GM18867 (cell line): ENCODE data around the gene GCK.
"Not testable (repeated sequence)": the region's sequence is repeated elsewhere in the genome, so short reads cannot be mapped to it uniquely, and the experiment has no call there.

Experiments
- ATAC-seq: cut with Tn5 transposase; IDR thresholded peaks from one replicate; pipeline ENCODE4 v1.9.1; 2021; ENCODE audit warnings: mild to moderate bottlenecking, moderate library complexity; ENCODE audit not compliant: unreplicated experiment

The GCK gene

DNA sequence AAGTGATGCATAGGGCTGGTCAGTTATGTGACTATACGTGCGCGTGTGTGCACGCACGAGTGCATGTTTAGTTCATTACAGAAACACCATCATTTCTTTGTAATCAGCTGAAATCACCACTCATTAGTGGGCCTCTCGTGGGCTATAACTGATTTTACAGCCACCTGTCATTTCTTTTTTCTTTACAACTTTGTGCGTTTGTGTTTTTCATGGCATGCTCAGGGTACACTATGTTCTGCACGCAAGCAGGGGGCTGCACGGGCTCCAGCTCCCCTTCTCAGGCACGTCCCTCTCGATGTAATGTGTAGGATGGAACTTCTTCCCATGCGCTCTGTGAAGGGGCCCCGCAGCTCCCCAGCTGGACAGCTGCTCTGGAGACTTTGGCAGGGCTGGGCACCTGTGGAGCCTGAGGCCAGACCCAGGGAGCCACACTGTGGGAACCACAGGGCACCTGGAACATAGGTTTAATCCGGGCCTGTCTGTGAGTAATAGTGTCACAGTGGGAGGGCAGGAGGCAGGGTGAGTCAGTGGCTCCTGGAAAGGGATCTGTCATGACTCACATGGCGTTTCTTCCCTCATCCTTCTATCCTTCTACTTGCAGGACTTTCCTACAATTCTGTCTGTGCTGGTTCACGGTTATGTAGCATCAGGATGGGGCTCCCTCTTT, 4.9 kb downstream of the GCK start:
- ATAC-seq, result no peak

DNA sequence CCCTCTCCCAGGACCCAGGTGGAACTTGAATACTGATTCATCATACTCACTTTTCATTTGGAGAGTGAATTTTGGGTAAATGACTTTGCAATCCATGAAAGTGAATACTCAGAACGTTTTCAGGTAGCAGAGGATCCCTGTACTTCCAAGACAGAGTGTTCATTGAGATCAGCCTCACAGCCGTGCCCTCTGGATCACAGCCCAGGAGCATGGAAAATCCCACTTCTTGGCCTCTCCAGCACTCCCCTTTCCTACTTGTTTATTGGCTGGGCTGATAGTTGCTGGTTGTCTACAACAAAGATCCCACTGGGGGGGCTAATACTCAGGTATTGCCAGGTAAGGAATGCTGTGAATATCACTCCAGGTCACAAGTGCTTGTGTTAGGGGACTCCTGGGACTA, 5.9 kb downstream of the GCK start:
- ATAC-seq, result no peak

DNA sequence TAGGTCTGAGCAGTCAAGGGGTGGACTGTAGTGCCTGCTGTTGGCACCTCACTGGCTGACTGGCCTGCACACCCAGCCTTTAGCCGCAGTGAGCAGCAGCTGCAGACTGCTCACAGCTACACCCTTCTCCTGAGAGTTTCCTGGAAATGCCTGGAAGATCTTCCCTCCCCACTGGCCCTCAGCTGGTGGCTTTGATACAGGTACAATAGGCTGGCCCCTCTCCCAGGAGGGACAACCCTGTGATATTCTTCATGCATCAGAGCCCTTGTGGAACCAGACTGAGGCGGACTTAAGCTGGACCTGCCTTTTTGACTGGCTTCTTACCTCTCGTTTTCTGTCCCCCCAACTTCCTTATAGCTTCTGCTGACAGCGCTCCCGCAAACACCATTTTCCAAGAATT, 6.4 kb downstream of the GCK start:
- no peak for ATAC-seq

DNA sequence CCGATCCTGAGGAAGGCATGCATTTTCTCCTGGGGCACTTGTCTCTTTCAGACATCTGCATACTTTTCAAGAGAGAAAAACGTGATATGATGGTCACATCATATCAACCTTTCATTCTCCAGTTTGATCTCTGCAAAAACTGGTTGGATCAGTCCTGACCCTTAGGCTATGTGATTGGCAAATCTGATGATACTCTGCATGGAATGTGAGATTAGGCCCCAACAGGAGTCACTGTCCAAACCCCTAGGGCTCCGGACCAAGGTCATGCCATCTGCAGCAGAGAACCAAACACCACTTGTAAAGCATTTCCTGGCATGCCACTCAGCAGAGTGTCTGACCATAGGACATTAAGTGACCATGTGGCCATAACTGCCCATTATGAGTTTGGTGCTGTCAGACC, 8.6 kb downstream of the GCK start:
- ATAC-seq, result no peak

DNA sequence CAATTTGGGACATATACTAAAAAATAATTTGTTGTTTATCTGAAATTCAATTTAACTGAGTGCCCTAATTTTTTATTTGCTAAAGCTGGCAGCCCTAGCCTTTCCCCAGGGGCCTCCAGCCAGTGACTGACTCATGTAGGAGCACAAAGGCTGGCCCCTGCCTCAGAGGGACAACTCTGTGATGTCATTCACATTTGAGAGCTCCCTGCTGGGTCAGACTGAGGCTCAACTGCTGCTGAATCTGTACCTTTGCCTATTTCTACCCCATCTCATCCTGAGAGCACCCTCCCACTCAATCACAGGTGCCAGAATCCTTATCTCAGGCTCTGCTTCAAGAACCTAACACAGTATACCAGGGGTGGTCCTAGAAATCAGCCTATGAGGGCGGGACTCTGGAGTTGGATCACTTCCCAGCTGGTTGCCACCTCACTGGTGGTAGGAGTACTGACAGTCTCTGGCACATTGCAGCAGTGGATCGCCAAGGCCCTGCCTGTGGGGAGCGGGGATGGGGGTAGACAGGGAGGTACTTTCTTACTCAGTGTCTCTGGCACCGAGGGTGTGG, 11.6 kb downstream of the GCK start:
- ATAC-seq, result no peak

DNA sequence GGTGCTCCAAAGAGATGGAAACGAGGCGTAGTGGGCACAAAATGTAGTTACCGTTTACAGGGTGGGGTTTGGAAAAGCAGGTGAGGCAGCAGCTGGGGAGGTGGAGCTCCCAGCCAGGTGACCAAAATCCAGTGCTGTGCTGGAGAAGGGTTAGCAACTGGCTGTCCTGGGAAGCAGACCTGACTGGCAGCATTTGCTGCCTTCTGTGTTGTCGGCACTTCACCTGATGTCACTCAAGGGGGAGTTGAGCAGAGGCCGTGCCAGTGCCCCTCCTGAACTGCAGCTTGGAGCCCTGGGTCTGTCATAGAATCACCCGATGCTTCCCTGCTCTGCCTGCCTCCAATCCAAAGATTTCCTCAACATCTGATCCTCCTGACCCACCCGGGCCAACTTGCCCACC, 12.8 kb downstream of the GCK start:
- ATAC-seq, result no peak

DNA sequence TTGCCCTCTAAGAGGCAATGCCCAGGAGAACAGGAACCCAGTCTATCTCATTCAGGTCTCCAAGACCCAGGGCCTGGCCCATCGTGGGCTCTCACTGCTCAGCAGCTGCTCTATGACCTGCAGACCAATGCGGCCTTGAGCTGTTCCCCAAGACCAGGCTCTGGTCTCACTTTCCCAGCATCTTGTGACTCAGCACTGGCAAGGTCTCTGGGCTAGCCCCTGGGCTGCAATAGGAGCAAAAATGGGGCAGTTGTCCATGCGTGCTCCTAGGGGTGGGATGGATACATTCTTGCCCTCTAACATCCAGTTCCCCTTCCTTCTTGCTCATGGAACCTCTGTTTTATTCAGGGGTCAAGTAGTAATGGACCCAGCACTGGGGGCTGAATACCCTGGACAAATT, 13.5 kb downstream of the GCK start:
- no peak for ATAC-seq

DNA sequence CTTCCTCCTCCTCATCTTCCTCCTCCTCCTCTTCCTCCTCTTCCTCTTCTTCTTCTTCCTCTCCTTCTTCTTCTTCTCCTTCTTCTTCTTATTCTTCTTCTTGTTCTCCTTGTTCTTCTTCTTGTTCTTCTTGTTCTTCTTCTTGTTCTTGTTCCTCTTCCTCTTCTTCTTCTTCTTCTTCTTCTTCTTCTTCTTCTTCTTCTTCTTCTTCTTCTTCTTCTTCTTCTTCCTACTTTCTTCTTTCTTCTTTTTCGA, 14.6 kb downstream of the GCK start:
- not testable (repeated sequence) for ATAC-seq

DNA sequence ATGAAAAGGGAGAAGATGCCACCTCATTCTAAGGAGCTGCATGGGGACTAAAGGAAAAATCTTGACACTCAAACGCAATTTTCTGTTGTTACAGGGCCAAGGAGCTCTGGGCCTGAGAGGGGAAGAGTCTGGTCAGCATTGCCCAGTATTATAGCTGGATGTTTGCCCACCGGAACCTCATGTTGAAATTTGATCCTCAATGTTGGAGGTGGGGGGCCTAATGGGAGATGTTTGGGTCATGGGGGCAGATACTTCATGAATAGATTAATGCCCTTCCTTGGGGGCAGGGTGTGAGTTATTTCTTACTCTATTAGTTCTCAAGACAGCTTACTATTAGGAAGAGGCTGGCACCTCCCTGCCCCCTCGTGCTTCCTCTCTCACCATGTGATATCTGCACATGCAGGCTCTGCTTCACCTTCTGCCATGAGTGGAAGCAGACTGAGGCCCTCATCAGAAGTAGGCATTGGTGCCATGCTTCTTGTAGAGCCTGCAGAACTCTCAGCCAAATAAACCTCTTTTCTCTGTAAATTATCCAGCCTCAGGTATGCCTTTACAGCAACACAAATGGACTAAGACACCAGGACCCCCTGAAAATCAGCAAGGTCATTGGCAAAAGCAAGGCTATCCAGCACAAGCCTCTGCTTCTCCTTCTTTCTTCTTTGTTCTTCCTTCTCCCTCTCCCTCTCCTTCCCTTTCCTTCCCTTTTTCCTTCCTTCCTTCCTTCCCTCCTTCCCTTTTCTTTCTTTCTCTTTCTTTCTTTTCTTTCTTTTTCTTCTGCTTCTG, 15.1 kb downstream of the GCK start:
- ATAC-seq, result no peak

DNA sequence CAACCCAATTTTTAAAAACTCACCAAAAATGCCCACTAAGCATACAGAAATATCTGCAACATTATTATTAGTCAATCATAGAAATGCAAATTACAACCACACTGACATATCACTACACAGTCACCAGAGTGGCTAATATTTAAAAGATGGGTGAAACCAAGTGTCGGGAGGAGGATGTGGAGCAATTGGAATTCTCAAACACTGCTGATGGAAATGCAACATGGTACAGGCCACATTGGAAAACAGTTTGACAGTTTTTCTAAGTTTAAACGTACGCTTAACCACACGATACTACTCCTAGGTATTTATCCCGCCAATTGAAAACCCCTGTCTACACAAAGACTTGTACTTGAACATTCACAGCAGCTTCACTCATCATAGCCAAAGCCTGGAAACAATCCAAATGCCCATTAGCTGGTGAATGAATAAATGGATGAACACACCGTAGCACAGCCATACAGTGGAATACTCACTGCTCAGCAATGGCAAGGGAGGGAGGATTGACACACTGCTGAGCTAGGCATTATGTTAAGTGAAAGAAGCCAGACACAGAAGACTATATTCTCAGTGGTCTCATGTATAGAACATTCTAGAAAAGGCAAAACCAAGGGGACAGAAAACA, 16.3 kb downstream of the GCK start:
- ATAC-seq, result no peak

DNA sequence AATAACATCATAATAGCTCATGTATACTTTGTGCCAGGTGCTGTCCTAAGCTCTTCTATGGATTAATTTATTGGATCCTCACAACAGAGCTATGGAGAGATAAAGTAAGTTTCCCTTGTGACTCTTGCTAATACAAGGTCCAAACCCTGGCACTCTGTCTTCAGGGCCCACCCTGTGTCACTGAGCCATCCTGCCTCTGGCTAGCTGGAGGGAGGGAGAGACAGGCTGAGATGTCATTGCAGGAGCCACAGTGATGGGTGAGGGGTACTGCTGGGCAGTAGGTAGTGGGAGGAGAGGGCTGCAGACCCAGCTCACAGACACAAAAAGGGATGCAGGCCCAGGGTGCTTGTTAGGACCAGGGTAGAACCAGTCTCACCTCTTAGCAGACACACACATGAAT, 16.9 kb downstream of the GCK start:
- no peak for ATAC-seq

DNA sequence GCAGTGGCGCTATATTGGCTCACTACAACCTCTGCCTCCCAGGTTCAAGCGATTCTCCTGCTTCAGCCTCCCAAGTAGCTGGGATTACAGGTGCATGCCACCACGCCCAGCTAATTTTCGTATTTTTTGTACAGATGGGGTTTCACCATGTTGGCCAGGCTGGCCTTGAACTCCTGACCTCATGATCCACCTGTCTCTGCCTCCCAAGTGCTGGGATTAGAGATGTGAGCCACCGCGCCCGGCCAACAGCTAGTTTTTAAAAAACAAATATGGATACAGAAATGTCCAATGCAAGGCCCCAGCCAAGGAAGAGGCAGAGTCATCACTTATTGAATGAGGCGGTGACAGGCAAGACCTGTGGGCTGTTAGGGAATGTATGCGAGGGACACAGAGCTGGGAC, 17.3 kb downstream of the GCK start:
- ATAC-seq, result not testable (repeated sequence)

DNA sequence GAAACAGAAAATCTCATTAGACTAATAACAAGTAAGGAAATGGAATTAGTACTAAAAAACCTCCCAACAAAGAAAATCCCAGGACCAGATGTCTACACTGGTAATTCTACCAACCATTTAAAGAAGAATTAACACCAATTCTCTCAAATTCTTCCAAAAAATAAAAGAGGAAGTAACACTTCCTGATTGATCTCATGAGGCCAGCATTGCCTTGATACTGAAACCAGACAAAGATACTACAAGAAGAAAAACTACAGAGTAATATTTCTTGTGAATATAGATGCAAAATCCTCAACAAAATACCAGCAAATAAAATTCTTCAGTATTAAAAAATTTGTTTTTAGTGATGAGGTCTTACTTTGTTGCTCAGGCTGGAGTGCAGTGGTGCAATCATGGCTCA, 21.3 kb downstream of the GCK start:
- no peak for ATAC-seq

DNA sequence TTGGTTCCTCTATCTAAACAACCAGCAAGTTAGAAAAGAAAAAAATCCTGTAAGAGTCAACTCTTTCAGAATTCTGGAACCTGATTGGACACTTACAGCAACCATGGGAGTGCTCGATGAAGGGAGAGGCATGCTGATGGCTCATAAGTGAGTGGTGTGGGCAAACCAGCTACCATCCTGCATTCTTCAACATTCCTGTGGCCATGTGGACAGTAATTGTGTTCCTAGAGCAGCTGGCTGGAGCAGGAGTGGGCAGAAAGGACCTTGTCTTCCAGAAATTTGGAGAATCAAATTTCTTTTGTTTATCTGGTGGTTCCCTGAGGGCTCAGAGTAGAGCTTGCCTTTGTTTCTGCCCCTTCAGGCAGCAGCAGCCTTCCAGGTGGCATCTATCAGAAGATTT, 25.6 kb downstream of the GCK start:
- ATAC-seq, result no peak

DNA sequence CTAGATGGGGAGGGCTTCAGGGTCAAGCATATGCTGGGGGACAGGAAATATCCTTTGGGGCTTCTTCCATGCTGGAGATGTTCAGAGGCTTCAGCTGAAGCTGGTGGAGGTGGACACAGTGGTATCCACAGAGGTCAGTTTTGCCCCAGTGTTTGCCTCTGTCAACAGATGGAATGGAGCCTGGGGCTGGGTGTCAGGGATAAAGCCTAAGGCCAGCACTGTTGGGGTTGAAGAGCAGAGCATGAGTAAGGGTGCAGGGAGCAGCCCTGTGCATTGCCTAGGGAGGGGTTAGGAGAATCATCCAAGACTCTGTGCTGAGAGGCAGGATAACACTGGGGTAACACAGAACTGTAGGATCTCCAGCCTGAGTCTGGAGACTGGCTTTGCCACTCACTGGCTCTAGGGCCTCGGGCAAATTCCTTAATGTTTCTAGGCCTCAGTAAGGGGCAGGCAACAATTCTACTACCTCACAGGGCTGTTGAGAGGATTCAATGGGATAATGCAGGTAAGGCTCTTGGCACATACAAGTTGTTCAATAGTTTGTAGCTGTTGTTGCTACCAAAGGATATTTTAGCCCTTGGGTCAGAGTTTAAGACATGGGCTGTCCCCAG, 26.3 kb downstream of the GCK start:
- no peak for ATAC-seq

DNA sequence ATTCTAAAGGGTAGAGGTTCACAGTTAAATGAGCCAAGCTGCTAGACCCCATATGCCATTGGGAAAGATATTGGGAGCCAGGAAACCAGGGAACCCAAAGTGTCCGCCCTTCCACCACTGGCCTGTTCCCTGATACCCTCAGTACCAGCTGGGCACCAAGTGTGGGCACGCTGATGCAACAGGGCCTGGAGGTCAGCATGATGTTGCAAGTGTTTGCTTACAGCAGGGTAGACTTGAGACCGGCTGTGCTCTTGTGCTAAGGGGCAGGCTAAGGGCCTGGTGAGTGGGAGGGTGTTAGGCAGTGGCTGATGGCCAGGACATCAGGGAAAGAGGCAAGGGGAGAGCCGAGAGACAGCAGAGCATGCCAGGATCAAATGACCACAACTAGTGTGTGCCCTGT, 27.1 kb downstream of the GCK start:
- ATAC-seq, result no peak

DNA sequence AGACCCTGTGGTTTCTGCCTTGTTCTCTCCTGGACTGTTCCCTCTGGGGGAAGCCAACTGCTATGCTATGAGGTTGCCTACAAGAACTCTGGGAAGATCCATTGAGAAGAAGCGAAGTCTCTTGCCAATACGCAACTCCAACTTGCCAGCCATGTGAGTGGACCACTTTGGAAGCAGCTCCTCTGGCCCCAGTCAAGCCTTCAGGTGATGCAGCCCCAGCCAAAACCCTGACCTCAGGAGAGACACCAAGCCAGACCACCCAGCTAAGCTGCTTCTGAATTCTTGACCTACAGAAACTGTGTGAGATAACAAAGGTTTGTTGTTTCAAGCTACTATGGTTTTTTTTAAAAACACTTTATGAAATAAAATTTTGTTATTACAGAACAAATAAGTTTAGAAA, 27.9 kb downstream of the GCK start:
- no peak for ATAC-seq

DNA sequence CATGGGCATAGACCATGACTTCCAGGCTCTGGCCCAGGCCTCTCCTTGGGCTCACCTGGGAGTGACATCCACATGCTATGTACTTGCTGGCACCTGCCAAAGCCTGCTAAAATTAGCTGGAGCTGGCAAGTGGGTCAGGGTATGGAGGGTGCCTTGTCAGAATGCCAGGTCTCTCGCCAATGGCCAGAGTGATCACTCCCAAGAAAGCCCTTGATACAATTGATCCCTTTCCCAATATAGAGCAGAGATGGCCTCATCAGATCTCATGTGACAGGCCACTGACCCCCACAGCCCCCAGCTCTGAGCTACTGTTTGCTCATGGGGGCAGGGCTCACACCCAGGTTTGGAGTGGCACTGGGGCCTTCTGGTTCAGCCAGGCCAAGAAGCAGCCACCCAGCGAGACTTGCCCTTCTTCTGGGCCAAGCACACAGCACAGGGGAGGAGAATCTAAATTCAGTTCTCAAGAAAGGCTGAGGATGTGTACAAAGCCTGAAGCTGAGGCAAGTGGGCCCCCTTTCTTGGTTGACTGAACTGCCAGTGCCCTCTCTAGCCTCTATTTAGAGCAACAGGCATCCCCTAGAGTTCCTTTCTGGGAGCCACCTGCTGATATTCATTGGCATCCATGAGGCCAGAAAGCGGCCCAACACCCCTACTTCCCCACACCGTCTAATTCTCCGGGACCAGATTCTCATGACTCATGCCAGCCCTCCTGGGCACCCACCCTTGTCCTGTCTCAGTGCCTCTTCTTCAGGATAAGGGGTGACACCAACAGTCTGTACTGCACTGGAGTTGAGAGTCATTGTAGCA, 29.2 kb downstream of the GCK start:
- no peak for ATAC-seq

DNA sequence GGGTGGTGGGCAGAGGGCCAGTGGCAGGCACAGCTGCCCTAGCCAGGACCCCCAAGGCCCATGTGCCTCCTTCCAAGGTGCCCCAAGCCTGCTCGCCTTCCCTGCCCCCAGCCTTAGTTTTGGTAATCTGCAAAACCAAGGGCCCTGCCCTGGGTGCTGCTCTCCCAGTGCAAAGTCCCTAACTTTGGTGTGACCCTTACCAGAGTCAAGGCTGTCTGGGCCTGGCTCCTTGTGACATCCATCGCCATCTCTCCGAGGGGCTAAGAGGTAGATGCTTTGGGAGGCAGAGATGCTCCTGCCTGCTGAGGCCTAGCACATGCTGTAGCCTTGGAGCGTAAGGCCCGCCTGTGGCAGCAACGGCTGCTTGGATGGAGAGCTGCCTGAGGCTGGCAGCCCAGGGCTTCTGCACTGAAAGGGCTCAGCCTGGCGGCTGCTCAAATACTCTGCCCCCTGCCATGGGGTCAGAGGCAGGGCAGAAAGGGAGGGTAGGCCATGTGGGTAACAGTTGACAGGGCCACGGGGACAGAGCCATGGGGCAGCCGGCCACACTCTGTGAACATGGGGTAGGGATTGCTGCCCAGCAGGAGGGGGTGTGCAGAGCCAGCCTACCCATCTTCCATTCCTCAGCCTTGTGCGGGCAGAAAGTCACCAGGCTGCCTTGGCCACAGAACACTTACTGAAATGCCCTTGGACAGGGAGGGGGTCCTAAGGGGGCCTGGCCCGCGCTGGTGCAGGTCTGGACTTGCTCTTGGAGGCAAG, 30.2 kb downstream of the GCK start:
- no peak for ATAC-seq
